ENCODE data around the gene ARSG.
"Not testable (repeated sequence)": the region's sequence is repeated elsewhere in the genome, so short reads cannot be mapped to it uniquely, and the experiment has no call there.

DNA sequence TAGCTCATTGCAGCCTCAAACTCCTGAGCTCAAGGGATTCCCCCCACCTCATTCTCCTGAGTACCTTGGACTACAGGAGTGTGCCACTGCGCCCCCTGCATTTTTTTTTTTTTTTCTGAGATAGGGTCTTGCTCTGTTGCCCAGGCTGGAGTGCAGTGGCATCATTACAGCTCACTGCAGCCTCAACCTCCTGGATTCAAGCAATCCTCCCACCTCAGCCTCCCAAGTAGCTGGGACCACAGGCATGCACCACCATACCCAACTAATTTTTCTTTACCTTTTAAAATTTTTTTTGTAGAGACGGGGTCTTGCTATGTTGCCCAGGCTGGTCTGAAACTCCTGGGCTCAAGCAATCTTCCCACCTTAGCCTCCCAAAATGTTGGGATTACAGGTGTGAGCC is 84.9 kb downstream of the ARSG start:
- TF ChIP-seq, protein P1, sequence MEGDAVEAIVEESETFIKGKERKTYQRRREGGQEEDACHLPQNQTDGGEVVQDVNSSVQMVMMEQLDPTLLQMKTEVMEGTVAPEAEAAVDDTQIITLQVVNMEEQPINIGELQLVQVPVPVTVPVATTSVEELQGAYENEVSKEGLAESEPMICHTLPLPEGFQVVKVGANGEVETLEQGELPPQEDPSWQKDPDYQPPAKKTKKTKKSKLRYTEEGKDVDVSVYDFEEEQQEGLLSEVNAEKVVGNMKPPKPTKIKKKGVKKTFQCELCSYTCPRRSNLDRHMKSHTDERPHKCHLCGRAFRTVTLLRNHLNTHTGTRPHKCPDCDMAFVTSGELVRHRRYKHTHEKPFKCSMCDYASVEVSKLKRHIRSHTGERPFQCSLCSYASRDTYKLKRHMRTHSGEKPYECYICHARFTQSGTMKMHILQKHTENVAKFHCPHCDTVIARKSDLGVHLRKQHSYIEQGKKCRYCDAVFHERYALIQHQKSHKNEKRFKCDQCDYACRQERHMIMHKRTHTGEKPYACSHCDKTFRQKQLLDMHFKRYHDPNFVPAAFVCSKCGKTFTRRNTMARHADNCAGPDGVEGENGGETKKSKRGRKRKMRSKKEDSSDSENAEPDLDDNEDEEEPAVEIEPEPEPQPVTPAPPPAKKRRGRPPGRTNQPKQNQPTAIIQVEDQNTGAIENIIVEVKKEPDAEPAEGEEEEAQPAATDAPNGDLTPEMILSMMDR (IDR thresholded peaks at IDR 0.05): not testable (repeated sequence)
- TF ChIP-seq, protein P2, sequence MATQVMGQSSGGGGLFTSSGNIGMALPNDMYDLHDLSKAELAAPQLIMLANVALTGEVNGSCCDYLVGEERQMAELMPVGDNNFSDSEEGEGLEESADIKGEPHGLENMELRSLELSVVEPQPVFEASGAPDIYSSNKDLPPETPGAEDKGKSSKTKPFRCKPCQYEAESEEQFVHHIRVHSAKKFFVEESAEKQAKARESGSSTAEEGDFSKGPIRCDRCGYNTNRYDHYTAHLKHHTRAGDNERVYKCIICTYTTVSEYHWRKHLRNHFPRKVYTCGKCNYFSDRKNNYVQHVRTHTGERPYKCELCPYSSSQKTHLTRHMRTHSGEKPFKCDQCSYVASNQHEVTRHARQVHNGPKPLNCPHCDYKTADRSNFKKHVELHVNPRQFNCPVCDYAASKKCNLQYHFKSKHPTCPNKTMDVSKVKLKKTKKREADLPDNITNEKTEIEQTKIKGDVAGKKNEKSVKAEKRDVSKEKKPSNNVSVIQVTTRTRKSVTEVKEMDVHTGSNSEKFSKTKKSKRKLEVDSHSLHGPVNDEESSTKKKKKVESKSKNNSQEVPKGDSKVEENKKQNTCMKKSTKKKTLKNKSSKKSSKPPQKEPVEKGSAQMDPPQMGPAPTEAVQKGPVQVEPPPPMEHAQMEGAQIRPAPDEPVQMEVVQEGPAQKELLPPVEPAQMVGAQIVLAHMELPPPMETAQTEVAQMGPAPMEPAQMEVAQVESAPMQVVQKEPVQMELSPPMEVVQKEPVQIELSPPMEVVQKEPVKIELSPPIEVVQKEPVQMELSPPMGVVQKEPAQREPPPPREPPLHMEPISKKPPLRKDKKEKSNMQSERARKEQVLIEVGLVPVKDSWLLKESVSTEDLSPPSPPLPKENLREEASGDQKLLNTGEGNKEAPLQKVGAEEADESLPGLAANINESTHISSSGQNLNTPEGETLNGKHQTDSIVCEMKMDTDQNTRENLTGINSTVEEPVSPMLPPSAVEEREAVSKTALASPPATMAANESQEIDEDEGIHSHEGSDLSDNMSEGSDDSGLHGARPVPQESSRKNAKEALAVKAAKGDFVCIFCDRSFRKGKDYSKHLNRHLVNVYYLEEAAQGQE (IDR thresholded peaks at IDR 0.05; ENCODE audit: low read depth, low read length): not testable (repeated sequence)
- TF ChIP-seq GATA2 (CRISPR knock-in tag; IDR thresholded peaks at IDR 0.05); POLR2AphosphoS5 (IDR thresholded peaks at IDR 0.05; ENCODE audit: low read depth, low read length); RAD21 (IDR thresholded peaks at IDR 0.05; ENCODE audit: low read length); FOSL2 (IDR thresholded peaks at IDR 0.05; ENCODE audit: borderline replicate concordance, low read depth); NFIC (IDR thresholded peaks at IDR 0.05; ENCODE audit: borderline replicate concordance); TEAD4 (IDR thresholded peaks at IDR 0.05; ENCODE audit: borderline replicate concordance, insufficient read depth); EZH2phosphoT487 (IDR thresholded peaks at IDR 0.05; ENCODE audit: borderline replicate concordance, low read depth); MXI1 (IDR thresholded peaks at IDR 0.05; ENCODE audit: low read depth, low read length); EP300 (IDR thresholded peaks at IDR 0.05; ENCODE audit: borderline replicate concordance in 1 of 2, low read depth in 1 of 2, low read length in 1 of 2); CHD2 (IDR thresholded peaks at IDR 0.05; ENCODE audit: low read length, partially characterized antibody); NRF1 (IDR thresholded peaks at IDR 0.05; ENCODE audit: low read depth, low read length): not testable (repeated sequence)
- TF ChIP-seq, protein P3, sequence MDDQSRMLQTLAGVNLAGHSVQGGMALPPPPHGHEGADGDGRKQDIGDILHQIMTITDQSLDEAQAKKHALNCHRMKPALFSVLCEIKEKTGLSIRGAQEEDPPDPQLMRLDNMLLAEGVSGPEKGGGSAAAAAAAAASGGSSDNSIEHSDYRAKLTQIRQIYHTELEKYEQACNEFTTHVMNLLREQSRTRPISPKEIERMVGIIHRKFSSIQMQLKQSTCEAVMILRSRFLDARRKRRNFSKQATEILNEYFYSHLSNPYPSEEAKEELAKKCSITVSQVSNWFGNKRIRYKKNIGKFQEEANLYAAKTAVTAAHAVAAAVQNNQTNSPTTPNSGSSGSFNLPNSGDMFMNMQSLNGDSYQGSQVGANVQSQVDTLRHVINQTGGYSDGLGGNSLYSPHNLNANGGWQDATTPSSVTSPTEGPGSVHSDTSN (IDR thresholded peaks at IDR 0.05): not testable (repeated sequence)

Data from SK-N-SH (cell line).